BE2C (cell line): ENCODE measurements around the gene CDK7. TPM values are rescaled to one million over a fixed set of nuclear protein-coding genes. Genes with fewer than 3 reads are reported as not detected.

ENCODE experiments used
- DNase-seq: peaks from one replicate; pipeline ENCODE4 v3.0.0-alpha.2; 2020
- H3K27me3 ChIP-seq: fragments of 250-450 bp; sonication (Bioruptor Pico); 2 replicates; pipeline ENCODE4 v1.5.1; 2020; ENCODE audit warnings: mild to moderate bottlenecking
- H3K36me3 ChIP-seq: fragments of 250-450 bp; sonication (Bioruptor Pico); 2 replicates; pipeline ENCODE4 v1.5.1; 2020; ENCODE audit warnings: mild to moderate bottlenecking
- H3K4me1 ChIP-seq: fragments of 250-450 bp; sonication (Bioruptor Pico); 2 replicates; pipeline ENCODE4 v1.5.1; 2020
- H3K4me3 ChIP-seq: 2 replicates; pipeline ENCODE4 v1.5.1; 2011; ENCODE audit warnings: low read depth, low read length
- H3K9me3 ChIP-seq: fragments of 250-450 bp; sonication (Bioruptor Pico); 2 replicates; pipeline ENCODE4 v1.5.1; 2020
- CTCF ChIP-seq: IDR thresholded peaks from 2 replicates; pipeline ENCODE4 v1.5.1; 2012; ENCODE audit warnings: mild to moderate bottlenecking, low read depth, low read length
- polyA plus RNA-seq: library from polyadenylated mRNA; unstranded; fragments of >200 nt; gene quantifications from one replicate; pipeline ENCODE4 v1.2.1, GENCODE V29; 2012; ENCODE audit warnings: low read depth, missing spikeins; ENCODE audit not compliant: insufficient read length, insufficient read depth

CDK7 gene
- polyA plus RNA-seq = 28.3 TPM

- H3K9me3 ChIP-seq = no peaks in the 10 kb centered on the region
- DNase-seq = peak; percentile 95
- peak within 1 kb of the TSS; percentile 83 for H3K4me3 ChIP-seq
Measured at GRCh38 chr5:69234457-69235268, at the start of gene CDK7. CDK7 (plus strand) TSS chr5:69234886; CDS start chr5:69234976, 90 bp downstream.

GRCh38 chr5:69187342-69187741 is 47.3 kb upstream of the CDK7 start:
- DNase-seq = no peak
- no peak for TF ChIP-seq CTCF
- Histone ChIP-seq H3K4me1 (no peaks in the 10 kb centered on the region), H3K36me3 (peaks cover 7% of the 10 kb centered on the region), H3K27me3 (no peaks in the 10 kb centered on the region), H3K9me3 (no peaks in the 10 kb centered on the region), H3K4me3 (no peak overlapping the region)

More at GRCh38 chr5:69234457-69235268, at the start of gene CDK7:
- TF ChIP-seq CTCF = no peak
- no peaks in the 10 kb centered on the region for H3K4me1 ChIP-seq
- H3K27me3 ChIP-seq = no peaks in the 10 kb centered on the region
- H3K36me3 ChIP-seq = no peaks in the 10 kb centered on the region; the same call in 1 of the 2 replicates

- no peak for DNase-seq
- peaks cover 9% of the 10 kb centered on the region for H3K36me3 ChIP-seq
- no peaks in the 10 kb centered on the region for H3K27me3 ChIP-seq
- H3K9me3 ChIP-seq = no peaks in the 10 kb centered on the region
- H3K4me3 ChIP-seq = peak overlapping the region; percentile 85
- H3K4me1 ChIP-seq = no peaks in the 10 kb centered on the region
- no peak for TF ChIP-seq CTCF
Measured at GRCh38 chr5:69188811-69189161, 45.9 kb upstream of the CDK7 start.

GRCh38 chr5:69189162-69190086 is 45.3 kb upstream of the CDK7 start, which contains the start of gene CENPH:
CENPH (plus strand) TSS chr5:69189583; CDS start chr5:69189635, 52 bp downstream.
- TF ChIP-seq CTCF = no peak
- no peaks in the 10 kb centered on the region for H3K27me3 ChIP-seq
- peaks cover 12% of the 10 kb centered on the region for H3K36me3 ChIP-seq
- no peaks in the 10 kb centered on the region for H3K9me3 ChIP-seq
- no peaks in the 10 kb centered on the region for H3K4me1 ChIP-seq
- peak within 1 kb of the TSS; percentile 85 for H3K4me3 ChIP-seq
- peak; percentile 94 for DNase-seq

- no peak for DNase-seq
- Histone ChIP-seq H3K36me3 (peaks cover 33% of the 10 kb centered on the region), H3K27me3 (no peaks in the 10 kb centered on the region), H3K4me3 (no peak overlapping the region), H3K9me3 (no peaks in the 10 kb centered on the region), H3K4me1 (no peaks in the 10 kb centered on the region)
- TF ChIP-seq CTCF = no peak
Measured at GRCh38 chr5:69202497-69202896, 32.2 kb upstream of the CDK7 start.
